H1 (cell line): ENCODE data around the gene KLK4. TPM values are rescaled to one million over a fixed set of nuclear protein-coding genes. Genes with fewer than 3 reads are reported as not detected.

ENCODE experiments used
- CHD1 ChIP-seq: IDR thresholded peaks from 2 replicates; pipeline ENCODE4 v1.6.1; 2012; ENCODE audit warnings: low read depth, low read length, improper control_type of control experiment
- CREB1 ChIP-seq: IDR thresholded peaks from 2 replicates; pipeline ENCODE4 v1.6.1; 2012; ENCODE audit warnings: inconsistent platforms
- EP300 ChIP-seq, 2 experiments: IDR thresholded peaks; 1 replicate in 1 of 2; 2 replicates in 1 of 2; pipeline ENCODE4 v1.6.1; 2011 to 2012; ENCODE audit warnings: low read depth in 2 of 2, low read length in 2 of 2, mild to moderate bottlenecking in 2 of 2, borderline replicate concordance in 1 of 2, inconsistent platforms in 1 of 2, moderate library complexity in 1 of 2
- FOSL1 ChIP-seq: IDR thresholded peaks from 2 replicates; pipeline ENCODE4 v1.6.1; 2011; ENCODE audit warnings: mild to moderate bottlenecking, low read depth, low read length, moderate library complexity; ENCODE audit not compliant: insufficient read depth
- HDAC6 ChIP-seq: IDR thresholded peaks from one replicate; pipeline ENCODE4 v1.7.1; 2012; ENCODE audit warnings: low read depth, mild to moderate bottlenecking, inconsistent platforms, low read length, moderate library complexity
- MAX ChIP-seq: IDR thresholded peaks from 2 replicates; pipeline ENCODE4 v1.6.1; 2012; ENCODE audit warnings: inconsistent platforms
- RFX5 ChIP-seq: IDR thresholded peaks from 2 replicates; pipeline ENCODE4 v1.6.1; 2011; ENCODE audit warnings: low read depth, low read length, improper control_type of control experiment, borderline replicate concordance
- SUZ12 ChIP-seq: fragments of 200-600 bp; sonication (generic); IDR thresholded peaks from 2 replicates; pipeline ENCODE4 v1.6.1; 2012; ENCODE audit warnings: mild to moderate bottlenecking, inconsistent platforms, low read length, moderate library complexity, mixed read lengths
- TAF7 ChIP-seq: optimal IDR thresholded peaks from 2 replicates; pipeline ENCODE3; 2011; ENCODE audit warnings: low read depth, mild to moderate bottlenecking, inconsistent platforms, low read length, moderate library complexity, borderline replicate concordance
- polyA plus RNA-seq, 7 experiments: library from polyadenylated mRNA; depleted of rRNA in 3 of 7; stranded (reverse) in 5 of 7; unstranded in 2 of 7; fragments of >200 nt in 5 of 7; fragments of 200-250 nt in 2 of 7; gene quantifications; 1 replicate in 5 of 7; 2 replicates in 1 of 7; 4 replicates in 1 of 7; pipeline versions ENCODE4 v1.2.1 to v1.2.3, GENCODE V29; 2011 to 2013; ENCODE audit warnings: missing spikeins in 2 of 7, mixed read lengths in 2 of 7
- total RNA-seq: library from RNA; stranded (reverse); fragmentation: NEBNext Ultra II Directional; extraction: Animal tissue kit (Norgen Biotek cat#: 25700); gene quantifications from 2 replicates; pipeline ENCODE4 v1.2.1, GENCODE V29; 2021

The KLK4 gene
- total and polyA plus RNA-seq, 2 of the 8 experiments (the other 6 are each of a cell fraction or from before 2014, with no cell fraction given) = 0.44 TPM; not detected in 1

- TF ChIP-seq SUZ12 (no peak), RFX5 (no peak), CREB1 (no peak), TAF7 (no peak), MAX (no peak), CHD1 (no peak), HDAC6 (no peak), FOSL1 (no peak), EP300 (IDR thresholded peaks at IDR 0.05; ENCODE audit: borderline replicate concordance in 1 of 2, low read depth in 2 of 2, low read length in 2 of 2) (no peak)
Observed at GRCh38 chr19:50873056-50873455, 38.1 kb downstream of the KLK4 start, which contains the start of gene KLK2 (continued).
